Stimulated activated naive CD8-positive, alpha-beta T cell treated with anti-CD3 and anti-CD28 coated beads, Interleukin-15, amount 100 ng/mL, for 72 hours (primary cell): ENCODE data around the gene OLFM4.
"Not testable (repeated sequence)": the region's sequence is repeated elsewhere in the genome, so short reads cannot be mapped to it uniquely, and the experiment has no call there.

Experiments
- ATAC-seq: fragments of 150-1000 bp; cut with Tn5 transposase; 2 replicates; pipeline ENCODE4 v1.10.0; 2021; ENCODE audit warnings: mild to moderate bottlenecking, moderate library complexity
- DNase-seq, 2 donors: peaks; one replicate each; pipeline ENCODE4 v3.0.0; 2021 to 2022
- H3K27ac Mint-ChIP-seq, 2 donors: one replicate each; pipeline ENCODE4 v1.8.0; 2022; ENCODE audit warnings: mild to moderate bottlenecking in 2 of 2, mixed read lengths in 2 of 2, moderate library complexity in 2 of 2
- H3K27me3 Mint-ChIP-seq: one replicate; pipeline ENCODE4 v1.8.0; 2022; ENCODE audit warnings: mixed read lengths
- H3K4me1 Mint-ChIP-seq: one replicate; pipeline ENCODE4 v1.8.0; 2022; ENCODE audit warnings: mild to moderate bottlenecking, mixed read lengths
- H3K4me3 Mint-ChIP-seq, 2 donors: one replicate each; pipeline ENCODE4 v1.8.0; 2022; ENCODE audit warnings: mild to moderate bottlenecking in 2 of 2, mixed read lengths in 2 of 2, moderate library complexity in 1 of 2
- H3K9me3 Mint-ChIP-seq, 2 donors: one replicate each; pipeline ENCODE4 v1.8.0; 2022; ENCODE audit warnings: mixed read lengths in 2 of 2

The OLFM4 gene

GRCh38 chr13:53005626-53006025, 23.0 kb upstream of the OLFM4 start:
- Mint-ChIP-seq H3K9me3 (no peaks in the 10 kb centered on the region), H3K4me1 (no peaks in the 10 kb centered on the region), H3K27ac (no peak overlapping the region), H3K4me3 (no peak overlapping the region), H3K27me3 (peaks cover 16% of the 10 kb centered on the region)
- ATAC-seq (no peak), DNase-seq (no peak)

- Mint-ChIP-seq H3K27me3 (peaks cover 25% of the 10 kb centered on the region), H3K4me1 (no peaks in the 10 kb centered on the region), H3K4me3 (no peak overlapping the region), H3K27ac (no peak overlapping the region), H3K9me3 (no peaks in the 10 kb centered on the region)
- ATAC-seq (no peak), DNase-seq (no peak)
Measured at GRCh38 chr13:53007872-53008271, 20.7 kb upstream of the OLFM4 start.

GRCh38 chr13:53010374-53011105, 18.1 kb upstream of the OLFM4 start:
- Mint-ChIP-seq H3K27me3 (peaks cover 23% of the 10 kb centered on the region), H3K27ac (no peak overlapping the region), H3K4me3 (no peak overlapping the region), H3K4me1 (no peaks in the 10 kb centered on the region), H3K9me3 (no peaks in the 10 kb centered on the region)
- DNase-seq (no peak), ATAC-seq (no peak)

GRCh38 chr13:53012707-53013106, 15.9 kb upstream of the OLFM4 start:
- H3K9me3 Mint-ChIP-seq = no peaks in the 10 kb centered on the region
- H3K27me3 Mint-ChIP-seq = peaks cover 12% of the 10 kb centered on the region
- ATAC-seq = no peak
- no peak for DNase-seq
- H3K4me3 Mint-ChIP-seq = no peak overlapping the region
- H3K27ac Mint-ChIP-seq = no peak overlapping the region
- H3K4me1 Mint-ChIP-seq = no peaks in the 10 kb centered on the region

- no peak overlapping the region for H3K27ac Mint-ChIP-seq
- no peak for ATAC-seq
Measured at GRCh38 chr13:53013113-53013512, 15.5 kb upstream of the OLFM4 start.

GRCh38 chr13:53014018-53014417, 14.6 kb upstream of the OLFM4 start:
- not testable (repeated sequence) for H3K4me1 Mint-ChIP-seq, ATAC-seq, H3K4me3 Mint-ChIP-seq, H3K9me3 Mint-ChIP-seq, H3K27me3 Mint-ChIP-seq, H3K27ac Mint-ChIP-seq, DNase-seq

More at GRCh38 chr13:53013113-53013512, 15.5 kb upstream of the OLFM4 start:
- DNase-seq = no peak
- no peaks in the 10 kb centered on the region for H3K9me3 Mint-ChIP-seq
- peaks cover 9% of the 10 kb centered on the region for H3K27me3 Mint-ChIP-seq
- H3K4me1 Mint-ChIP-seq = no peaks in the 10 kb centered on the region
- no peak overlapping the region for H3K4me3 Mint-ChIP-seq

- DNase-seq = no peak
- Mint-ChIP-seq H3K4me1 (no peaks in the 10 kb centered on the region), H3K27me3 (peaks cover 9% of the 10 kb centered on the region), H3K9me3 (no peaks in the 10 kb centered on the region), H3K27ac (no peak overlapping the region), H3K4me3 (no peak overlapping the region)
- ATAC-seq = no peak
Measured at GRCh38 chr13:53014495-53015443, 13.8 kb upstream of the OLFM4 start.

GRCh38 chr13:53015971-53016370, 12.6 kb upstream of the OLFM4 start:
- Mint-ChIP-seq H3K4me1 (no peaks in the 10 kb centered on the region), H3K4me3 (no peak overlapping the region), H3K27me3 (peaks cover 9% of the 10 kb centered on the region), H3K9me3 (no peaks in the 10 kb centered on the region), H3K27ac (no peak overlapping the region)
- ATAC-seq = no peak
- DNase-seq = no peak

- Mint-ChIP-seq H3K4me3 (no peak overlapping the region), H3K4me1 (no peaks in the 10 kb centered on the region), H3K27ac (no peak overlapping the region), H3K9me3 (no peaks in the 10 kb centered on the region), H3K27me3 (no peaks in the 10 kb centered on the region)
- DNase-seq = no peak
- no peak for ATAC-seq
Measured at GRCh38 chr13:53017433-53017970, 11.1 kb upstream of the OLFM4 start.

- Mint-ChIP-seq H3K4me3 (no peak overlapping the region), H3K9me3 (no peaks in the 10 kb centered on the region), H3K27me3 (no peaks in the 10 kb centered on the region), H3K4me1 (no peaks in the 10 kb centered on the region), H3K27ac (no peak overlapping the region)
- DNase-seq (no peak), ATAC-seq (no peak)
Measured at GRCh38 chr13:53018690-53019647, 9.6 kb upstream of the OLFM4 start.

- no peak overlapping the region for H3K4me3 Mint-ChIP-seq
- no peaks in the 10 kb centered on the region for H3K4me1 Mint-ChIP-seq
- no peaks in the 10 kb centered on the region for H3K9me3 Mint-ChIP-seq
- H3K27ac Mint-ChIP-seq = no peak overlapping the region
- ATAC-seq (no peak), DNase-seq (no peak)
- H3K27me3 Mint-ChIP-seq = no peaks in the 10 kb centered on the region
Measured at GRCh38 chr13:53020764-53021335, 7.8 kb upstream of the OLFM4 start.

GRCh38 chr13:53023246-53023645, 5.4 kb upstream of the OLFM4 start:
- H3K27ac Mint-ChIP-seq = no peak overlapping the region
- ATAC-seq (no peak), DNase-seq (no peak)
- H3K4me3 Mint-ChIP-seq = no peak overlapping the region
- no peaks in the 10 kb centered on the region for H3K27me3 Mint-ChIP-seq
- no peaks in the 10 kb centered on the region for H3K9me3 Mint-ChIP-seq
- H3K4me1 Mint-ChIP-seq = no peaks in the 10 kb centered on the region

- H3K27me3 Mint-ChIP-seq = no peaks in the 10 kb centered on the region
- ATAC-seq = no peak
Measured at GRCh38 chr13:53028063-53028462, 550 bp upstream of the OLFM4 start.

GRCh38 chr13:53032849-53033248, 4.2 kb downstream of the OLFM4 start:
- Mint-ChIP-seq H3K27ac (no peak overlapping the region), H3K4me1 (no peaks in the 10 kb centered on the region), H3K27me3 (no peaks in the 10 kb centered on the region), H3K9me3 (no peaks in the 10 kb centered on the region), H3K4me3 (no peak overlapping the region)
- DNase-seq = no peak
- no peak for ATAC-seq

More at GRCh38 chr13:53028063-53028462, 550 bp upstream of the OLFM4 start:
- Mint-ChIP-seq H3K27ac (no peak overlapping the region), H3K4me3 (no peak overlapping the region), H3K9me3 (no peaks in the 10 kb centered on the region), H3K4me1 (no peaks in the 10 kb centered on the region)
- no peak for DNase-seq

GRCh38 chr13:53038993-53039392, 10.4 kb downstream of the OLFM4 start:
- no peak overlapping the region for H3K4me3 Mint-ChIP-seq
- H3K27ac Mint-ChIP-seq = no peak overlapping the region
- no peaks in the 10 kb centered on the region for H3K27me3 Mint-ChIP-seq
- DNase-seq (no peak), ATAC-seq (no peak)
- no peaks in the 10 kb centered on the region for H3K9me3 Mint-ChIP-seq
- H3K4me1 Mint-ChIP-seq = no peaks in the 10 kb centered on the region
